GM12875 (cell line): Measurements from ENCODE around the gene SYNJ2.
A peak's percentile ranks its signal among the peaks of the same experiment; 100 is the strongest.

Source experiments
- H3K4me3 ChIP-seq: one replicate; pipeline ENCODE4 v1.5.1; 2011; ENCODE audit warnings: low read depth, low read length, control low read depth
- TF ChIP-seq, protein P1 (sequence below): IDR thresholded peaks from 2 replicates; pipeline ENCODE4 v1.5.1; 2011; ENCODE audit warnings: low read depth, mild to moderate bottlenecking, control low read depth, inconsistent platforms, low read length, moderate library complexity, borderline replicate concordance; ENCODE audit not compliant: insufficient read depth

Gene SYNJ2

DNA sequence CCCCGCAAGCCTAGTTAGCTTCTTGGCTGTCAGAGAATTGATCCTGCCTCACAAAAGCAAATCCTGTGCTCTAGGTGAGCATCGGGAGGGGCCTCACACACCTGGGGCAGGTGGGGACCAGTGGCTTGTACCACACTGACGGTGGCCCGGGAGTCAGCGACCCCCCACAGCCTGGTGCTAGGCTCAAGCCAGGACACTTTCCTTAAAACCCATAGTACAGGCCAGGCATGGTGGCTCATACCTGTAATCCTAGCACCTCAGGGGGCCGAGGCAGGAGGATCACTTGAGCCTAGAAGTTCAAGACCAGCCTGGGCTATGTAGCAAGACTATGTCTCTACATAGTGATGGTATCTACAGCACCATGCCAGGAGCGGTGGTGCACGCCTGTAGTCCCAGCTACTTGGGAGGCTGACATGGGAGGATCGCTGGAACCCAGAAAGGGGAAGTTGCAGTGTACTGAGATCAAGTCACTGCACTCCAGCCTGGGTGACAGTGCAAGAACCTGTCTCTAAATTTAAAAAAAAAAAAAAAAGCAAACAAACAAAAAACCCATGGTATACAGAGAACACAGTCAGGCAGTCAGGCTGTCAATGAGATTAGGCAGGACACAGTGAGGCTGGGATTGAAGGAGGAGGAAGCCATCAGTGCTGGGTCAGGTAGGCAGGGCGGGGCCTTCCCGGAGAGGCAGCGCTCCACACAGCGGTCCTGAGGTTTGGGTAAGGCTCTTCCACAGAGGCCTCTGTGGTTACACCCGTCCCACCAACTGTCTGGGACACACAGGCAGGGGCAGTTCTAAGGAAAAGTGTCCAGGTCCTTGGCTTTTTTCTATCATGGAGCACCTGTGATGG, 41.3 kb downstream of the SYNJ2 start:
- TF ChIP-seq, protein P1, sequence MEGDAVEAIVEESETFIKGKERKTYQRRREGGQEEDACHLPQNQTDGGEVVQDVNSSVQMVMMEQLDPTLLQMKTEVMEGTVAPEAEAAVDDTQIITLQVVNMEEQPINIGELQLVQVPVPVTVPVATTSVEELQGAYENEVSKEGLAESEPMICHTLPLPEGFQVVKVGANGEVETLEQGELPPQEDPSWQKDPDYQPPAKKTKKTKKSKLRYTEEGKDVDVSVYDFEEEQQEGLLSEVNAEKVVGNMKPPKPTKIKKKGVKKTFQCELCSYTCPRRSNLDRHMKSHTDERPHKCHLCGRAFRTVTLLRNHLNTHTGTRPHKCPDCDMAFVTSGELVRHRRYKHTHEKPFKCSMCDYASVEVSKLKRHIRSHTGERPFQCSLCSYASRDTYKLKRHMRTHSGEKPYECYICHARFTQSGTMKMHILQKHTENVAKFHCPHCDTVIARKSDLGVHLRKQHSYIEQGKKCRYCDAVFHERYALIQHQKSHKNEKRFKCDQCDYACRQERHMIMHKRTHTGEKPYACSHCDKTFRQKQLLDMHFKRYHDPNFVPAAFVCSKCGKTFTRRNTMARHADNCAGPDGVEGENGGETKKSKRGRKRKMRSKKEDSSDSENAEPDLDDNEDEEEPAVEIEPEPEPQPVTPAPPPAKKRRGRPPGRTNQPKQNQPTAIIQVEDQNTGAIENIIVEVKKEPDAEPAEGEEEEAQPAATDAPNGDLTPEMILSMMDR: no peak
- no peak overlapping the region for H3K4me3 ChIP-seq

DNA sequence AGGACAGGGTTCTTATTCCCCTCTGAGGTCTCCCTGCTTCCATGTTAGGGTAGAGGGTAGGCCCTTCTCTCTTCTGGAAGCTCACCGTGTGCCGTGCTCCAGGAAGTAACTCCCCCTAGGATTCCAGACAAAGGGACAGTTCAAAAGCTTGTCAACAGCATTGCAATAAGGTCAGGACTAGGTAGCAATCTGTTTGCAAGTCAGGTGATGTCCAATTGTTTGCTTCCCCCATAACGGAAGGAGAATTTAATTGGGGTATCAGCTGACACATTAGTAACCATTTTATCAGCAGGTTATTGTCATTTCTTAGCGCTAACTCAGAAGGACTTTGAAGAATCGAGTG, 41.9 kb downstream of the SYNJ2 start:
- TF ChIP-seq, protein P1: no peak

DNA sequence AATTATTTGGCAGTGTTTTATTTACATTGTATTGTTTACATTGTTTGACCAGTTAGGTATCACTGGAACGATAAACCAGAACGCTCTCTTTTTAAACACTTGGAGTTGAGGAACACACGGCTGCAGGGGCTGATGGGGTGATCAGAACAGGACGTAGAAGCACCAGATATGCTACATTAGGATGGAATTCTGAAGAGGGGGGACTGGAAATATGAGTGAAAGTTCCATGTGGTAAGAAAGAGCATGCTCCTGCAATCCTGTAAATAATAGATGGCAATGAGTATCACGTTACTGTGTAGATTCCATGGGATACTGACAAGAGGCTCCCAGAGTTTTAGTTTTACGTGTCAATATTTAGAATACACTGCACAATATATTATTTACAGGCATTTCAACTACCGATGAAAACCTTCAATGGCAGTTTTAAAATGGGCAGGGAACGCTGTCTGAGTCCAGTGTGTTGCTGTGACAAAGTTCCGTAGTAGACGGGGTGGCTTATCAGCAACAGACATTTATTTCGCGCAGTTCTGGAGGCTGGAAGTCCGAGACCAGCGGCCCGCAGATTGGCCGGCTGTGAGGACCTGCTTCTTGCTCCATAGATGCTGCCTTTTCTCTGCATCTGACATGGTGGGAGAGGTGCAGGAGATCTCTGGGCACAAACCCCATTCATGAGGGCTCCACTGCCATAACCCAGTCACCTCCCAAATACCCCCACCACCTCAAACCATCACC, 43.1 kb downstream of the SYNJ2 start:
- TF ChIP-seq, protein P1: no peak

More for the DNA sequence above, 41.9 kb downstream of the SYNJ2 start:
- no peak overlapping the region for H3K4me3 ChIP-seq

DNA sequence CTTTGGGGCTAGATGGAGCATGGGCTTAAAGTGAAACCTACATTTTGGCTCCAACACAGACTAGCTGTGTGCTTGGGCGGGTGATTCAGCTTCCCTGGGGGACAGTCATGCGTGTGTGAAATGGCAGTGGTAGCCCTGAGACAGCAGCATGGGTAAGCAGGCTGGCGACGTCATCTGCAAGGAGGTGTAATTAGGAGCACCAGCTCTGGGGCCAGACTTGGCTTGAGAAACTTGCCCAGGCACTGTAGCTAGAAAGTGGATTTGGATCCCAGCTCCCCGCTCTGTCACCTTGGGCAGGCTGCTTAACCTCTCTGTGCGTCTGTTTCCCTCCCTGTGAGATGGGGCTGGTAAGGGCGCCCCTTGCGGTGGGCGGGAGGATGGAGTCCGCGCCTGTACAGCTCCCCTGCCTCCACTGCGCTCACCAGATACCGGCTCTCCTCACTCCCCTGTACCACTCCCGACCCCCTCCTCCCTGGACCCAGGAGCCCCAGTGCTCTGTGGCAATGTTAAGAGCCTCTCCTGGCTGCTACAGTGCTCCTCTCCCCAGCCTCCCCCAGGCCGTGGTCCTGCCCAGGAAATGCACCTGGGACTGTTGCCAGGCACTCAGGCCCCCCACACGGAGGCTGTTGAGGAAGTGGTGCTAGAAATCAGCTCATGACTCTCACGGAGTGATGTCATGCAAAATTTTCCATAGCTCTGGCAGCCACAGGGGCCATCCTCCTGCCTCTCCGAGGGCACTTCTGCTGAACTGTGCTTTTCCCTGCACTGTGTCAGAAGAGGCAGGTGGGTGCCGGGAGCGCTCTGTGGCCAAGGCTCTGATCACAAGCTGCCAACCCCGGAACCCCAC, 44.6 kb downstream of the SYNJ2 start:
- TF ChIP-seq, protein P1: peak; percentile 94
- H3K4me3 ChIP-seq: no peak overlapping the region

More for the DNA sequence above, 43.1 kb downstream of the SYNJ2 start:
- no peak overlapping the region for H3K4me3 ChIP-seq

DNA sequence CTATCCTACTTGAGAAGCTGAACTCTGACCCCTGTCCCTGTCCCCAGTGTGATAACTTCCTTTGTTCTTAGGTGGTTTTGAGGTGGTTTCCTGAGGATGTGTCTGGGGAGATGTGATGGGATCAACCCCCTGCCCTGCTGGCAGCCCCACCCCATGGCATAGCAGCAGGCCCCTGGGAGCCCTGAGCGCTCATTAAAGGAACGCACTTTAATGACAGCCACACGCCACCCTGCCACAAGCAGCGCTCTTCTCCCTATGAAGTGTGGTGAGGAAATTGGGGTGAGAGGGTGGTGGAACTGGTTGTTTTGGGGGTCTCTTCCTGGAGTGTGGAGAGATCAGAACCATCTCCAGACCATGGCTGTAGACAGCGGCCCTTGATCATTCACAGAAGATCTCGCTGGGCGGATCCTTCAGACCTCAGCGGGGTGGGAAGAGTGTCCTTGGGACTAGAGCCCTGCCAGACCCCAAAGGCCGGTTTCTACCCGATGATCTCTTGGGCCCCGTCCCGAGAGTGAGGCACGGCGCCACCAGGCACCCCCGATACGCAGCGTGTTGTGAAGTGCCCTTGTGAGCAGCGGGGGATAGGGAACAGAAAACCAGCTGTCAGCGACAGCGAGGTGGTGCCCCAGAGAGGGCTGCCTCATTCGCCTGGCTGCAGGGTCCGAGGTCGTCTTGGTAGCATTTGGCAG, 45.4 kb downstream of the SYNJ2 start:
- TF ChIP-seq, protein P1: no peak
- H3K4me3 ChIP-seq: no peak overlapping the region

DNA sequence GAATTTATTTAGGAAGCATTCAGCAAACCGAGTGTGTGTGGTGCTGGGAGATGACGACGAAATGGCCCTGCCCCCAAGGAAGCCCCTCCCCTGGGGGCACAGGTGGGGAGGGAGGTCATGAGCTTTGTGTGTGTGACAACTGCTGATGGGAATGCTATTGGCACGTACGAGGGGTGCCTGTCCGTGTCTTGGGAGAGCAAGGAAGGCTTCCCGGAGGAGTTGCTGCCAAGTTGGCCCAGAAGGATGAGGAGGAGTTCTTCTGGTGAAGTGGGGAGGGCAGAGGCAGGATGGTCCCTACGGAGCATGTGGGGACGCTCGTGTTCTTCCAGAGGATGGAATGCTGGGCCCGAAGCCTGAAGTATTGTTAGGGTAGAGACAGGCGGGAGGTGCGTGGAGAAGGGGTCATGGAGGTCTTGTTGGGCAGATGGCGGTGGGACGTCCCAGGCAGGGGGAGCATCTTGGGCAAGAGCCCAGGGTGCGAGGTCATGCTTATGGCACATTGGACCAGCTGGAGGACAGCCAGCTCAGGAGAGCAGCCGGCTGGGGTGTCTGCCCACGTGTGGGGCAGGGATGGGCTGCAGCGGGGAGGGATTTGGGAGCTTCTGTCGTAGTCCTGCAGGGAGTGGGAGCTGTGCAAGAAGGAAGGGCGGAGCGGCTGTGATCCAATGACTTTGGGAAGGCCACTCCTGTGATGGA, 46.1 kb downstream of the SYNJ2 start:
- TF ChIP-seq, protein P1: no peak
- H3K4me3 ChIP-seq: no peak overlapping the region
